Islet of Langerhans (tissue), 1 donor: ENCODE data around the gene MYL12B.
"Not testable (repeated sequence)": the region's sequence is repeated elsewhere in the genome, so short reads cannot be mapped to it uniquely, and the experiment has no call there.

Source experiments
- FAIRE-seq: peaks from one replicate; lab custom pipeline; 2011; peaks lifted over from hg19 to GRCh38; lab: Jason Lieb, UNC

Gene MYL12B

GRCh38 chr18:3261373-3262233, at the start of gene MYL12B:
MYL12B (plus strand) TSS chr18:3262133; CDS start chr18:3272899, 10,766 bp downstream.
- no peak for FAIRE-seq

DNA sequence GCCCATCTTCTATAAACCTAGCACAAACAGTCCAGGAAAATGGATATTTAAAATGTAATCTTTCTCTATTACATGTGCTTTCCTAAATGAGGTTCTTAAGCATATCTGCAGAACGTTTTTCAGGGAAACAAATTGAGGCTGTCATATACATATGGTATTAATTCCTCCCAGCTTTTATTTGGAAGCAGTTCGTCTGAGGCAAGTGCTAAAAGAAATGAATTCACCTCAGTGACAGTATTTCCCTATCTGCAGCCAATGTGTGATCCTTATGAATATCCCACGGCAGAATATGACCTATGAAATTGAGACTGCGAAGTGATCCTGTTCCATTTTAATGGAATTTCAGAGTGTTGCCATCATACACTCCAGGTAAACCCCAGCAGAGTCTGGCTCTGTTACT, 49.3 kb upstream of the MYL12B start:
- no peak for FAIRE-seq

DNA sequence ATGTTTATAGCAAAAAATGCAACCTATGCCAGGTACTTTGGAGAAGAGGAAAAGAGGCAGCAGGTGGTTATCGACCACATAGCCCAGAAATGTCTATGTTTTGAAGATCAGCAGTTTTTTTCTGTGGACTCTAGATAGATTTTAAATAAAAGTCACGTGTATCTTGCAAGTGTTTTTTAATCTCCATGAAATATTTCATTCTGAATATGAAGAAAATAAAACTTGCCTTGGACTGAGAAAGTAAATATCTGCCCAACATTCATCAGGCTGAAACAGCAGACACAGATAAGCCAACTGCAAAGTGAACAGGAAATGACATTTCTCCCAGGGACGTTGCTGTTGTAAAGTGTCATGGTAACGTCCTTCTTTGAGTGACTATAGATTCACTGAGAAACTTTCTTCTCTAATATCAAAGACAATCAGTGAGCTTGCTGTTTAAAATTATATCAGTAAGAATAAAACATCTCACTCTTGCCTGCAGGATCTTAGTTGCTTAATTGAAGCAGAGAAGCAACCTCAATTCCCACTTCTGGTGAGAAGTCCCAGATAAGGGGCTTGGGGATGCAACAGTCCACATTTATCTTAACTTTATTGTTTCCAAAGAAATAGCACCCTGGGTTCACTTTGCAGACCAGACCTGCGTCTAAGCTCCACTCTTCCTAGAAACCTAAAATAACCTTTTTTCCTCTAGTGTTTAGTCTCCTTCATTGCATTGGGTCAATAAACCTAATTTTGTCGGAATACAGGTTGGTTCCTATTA, 48.5 kb upstream of the MYL12B start:
- FAIRE-seq = peak; percentile 60

- no peak for FAIRE-seq
These were observed 46.9 kb upstream of the MYL12B start for GRCh38 chr18:3214855-3215637.

GRCh38 chr18:3216987-3217386, 44.9 kb upstream of the MYL12B start:
- FAIRE-seq = no peak

- FAIRE-seq = peak; percentile 96
These were observed 43.8 kb upstream of the MYL12B start for GRCh38 chr18:3217948-3218647.

- no peak for FAIRE-seq
These were observed 43.1 kb upstream of the MYL12B start for GRCh38 chr18:3218819-3219218.

GRCh38 chr18:3219241-3219630, 42.7 kb upstream of the MYL12B start:
- FAIRE-seq = no peak

GRCh38 chr18:3219631-3220335, 42.1 kb upstream of the MYL12B start, which contains the start of gene MYOM1:
MYOM1 (minus strand) TSS chr18:3219968; CDS start chr18:3215223, 4,745 bp downstream.
- FAIRE-seq = no peak

- FAIRE-seq = not testable (repeated sequence)
These were observed 41.1 kb upstream of the MYL12B start for GRCh38 chr18:3220868-3221267.

DNA sequence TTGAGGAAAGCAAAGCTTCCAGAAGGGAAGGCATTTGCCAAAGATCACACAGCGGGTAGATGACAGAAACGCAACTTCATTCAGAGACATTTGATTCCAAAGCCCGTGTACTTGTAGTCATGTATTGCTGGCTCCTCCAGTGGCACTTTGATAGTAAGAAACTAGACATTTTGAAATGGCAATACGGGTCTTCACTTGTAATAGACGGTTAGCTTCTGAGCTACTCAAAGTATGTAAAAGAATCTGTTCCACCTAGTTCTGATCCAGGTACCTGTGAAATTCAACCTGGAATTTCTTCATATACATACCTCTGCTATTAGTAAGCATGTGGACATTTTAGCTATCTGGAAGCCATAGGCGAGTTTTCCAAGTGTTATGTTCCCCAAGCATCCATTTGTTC, 40.4 kb upstream of the MYL12B start:
- no peak for FAIRE-seq

GRCh38 chr18:3223356-3223755, 38.6 kb upstream of the MYL12B start:
- peak; percentile 43 for FAIRE-seq

DNA sequence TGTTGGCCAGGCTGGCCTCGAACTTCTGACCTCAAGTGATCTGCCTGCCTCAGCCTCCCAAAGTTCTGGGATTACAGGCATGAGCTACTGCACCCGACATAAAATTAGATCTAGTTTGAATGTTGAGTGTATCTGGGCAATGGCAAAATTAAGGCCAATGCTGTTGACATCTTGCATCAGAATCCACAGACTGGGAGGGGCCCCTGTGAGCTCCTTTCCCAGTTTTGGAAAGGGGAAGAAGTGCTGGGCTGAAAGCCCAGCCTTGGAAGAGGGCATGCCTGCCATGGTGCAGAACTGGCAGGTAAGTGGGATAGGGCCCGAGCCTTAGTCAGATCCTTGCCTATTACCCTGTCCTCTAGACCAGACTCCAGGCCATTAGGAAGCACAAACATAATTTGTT, 37.7 kb upstream of the MYL12B start:
- no peak for FAIRE-seq

GRCh38 chr18:3225588-3225987, 36.3 kb upstream of the MYL12B start:
- no peak for FAIRE-seq

DNA sequence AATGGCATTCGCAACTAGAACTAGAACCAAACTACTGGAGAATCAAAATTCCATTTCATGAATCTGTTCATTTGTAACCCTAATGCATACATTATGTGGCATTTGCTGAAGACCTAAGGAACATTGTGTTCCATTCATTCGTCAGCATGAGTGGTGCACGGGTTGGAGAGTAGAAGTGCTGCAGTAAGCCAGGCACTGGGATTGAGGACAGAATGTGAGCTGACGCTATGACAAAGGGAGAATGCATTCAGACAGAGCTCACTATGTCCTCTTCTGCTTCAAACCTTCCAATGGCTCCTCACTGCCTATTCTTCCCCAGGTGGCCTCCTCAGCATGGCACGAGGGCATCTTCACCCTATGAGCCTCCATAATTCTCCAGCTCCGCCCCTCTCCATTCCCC, 35.9 kb upstream of the MYL12B start:
- no peak for FAIRE-seq

DNA sequence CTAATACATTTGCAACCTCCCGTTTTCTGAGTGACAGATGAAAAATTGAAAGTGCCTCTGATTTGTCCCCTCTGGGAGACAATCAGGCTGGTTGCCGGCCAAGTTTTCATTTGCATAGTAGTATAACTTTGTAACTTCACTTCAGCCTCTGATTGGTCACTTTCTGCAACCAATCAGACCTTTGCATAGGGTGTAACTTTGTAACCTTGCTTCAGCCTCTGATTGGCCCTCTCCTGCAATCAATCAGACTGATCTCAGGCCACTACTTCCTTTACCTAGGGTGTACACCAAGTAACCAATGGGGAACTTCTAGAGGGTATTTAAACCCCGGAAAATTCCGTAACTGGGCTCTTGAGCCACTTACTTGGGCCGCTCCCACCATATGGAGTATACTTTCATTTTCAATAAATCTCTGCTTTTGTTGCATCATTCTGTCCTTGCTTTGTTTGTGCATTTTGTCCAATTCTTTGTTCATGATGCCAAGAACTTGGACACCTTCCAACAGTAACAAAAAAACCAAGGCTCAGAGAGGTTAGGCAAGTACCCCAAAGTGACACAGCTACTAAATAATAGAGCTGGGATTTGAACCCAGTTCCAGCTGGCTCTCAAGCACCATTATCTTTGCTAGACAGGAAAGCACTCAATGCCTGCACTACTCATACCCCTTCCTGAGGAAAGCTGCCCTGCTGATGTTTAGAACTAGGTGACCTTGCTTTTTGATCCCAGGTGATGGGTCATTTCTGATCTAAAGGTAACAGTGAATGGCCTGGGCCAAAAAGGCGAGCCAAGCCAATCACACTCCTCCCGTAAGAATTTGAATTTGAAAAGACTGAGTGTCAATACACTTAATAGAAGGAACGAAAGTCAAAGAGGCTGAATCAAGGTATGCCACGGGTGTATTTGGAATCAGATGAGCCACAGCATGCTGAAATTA, 31.3 kb upstream of the MYL12B start:
- no peak for FAIRE-seq

DNA sequence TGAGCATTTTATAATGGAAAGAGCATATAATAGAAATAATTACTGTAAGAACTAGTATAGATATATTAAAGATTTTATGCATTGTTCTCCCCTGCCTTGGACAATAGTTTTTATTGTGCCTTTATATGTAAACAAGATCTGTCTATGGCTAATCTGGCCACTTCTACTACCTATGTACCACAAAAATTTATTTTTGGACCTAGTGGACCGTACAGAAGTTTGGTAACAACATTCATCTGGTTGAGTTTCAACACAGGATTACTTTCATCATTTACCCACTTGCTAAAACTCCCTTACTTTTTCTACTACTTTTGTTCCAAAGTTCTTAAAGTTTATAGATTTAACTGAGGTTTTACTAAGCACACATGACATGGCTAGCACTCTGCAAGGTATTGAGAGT, 28.9 kb upstream of the MYL12B start:
- no peak for FAIRE-seq

DNA sequence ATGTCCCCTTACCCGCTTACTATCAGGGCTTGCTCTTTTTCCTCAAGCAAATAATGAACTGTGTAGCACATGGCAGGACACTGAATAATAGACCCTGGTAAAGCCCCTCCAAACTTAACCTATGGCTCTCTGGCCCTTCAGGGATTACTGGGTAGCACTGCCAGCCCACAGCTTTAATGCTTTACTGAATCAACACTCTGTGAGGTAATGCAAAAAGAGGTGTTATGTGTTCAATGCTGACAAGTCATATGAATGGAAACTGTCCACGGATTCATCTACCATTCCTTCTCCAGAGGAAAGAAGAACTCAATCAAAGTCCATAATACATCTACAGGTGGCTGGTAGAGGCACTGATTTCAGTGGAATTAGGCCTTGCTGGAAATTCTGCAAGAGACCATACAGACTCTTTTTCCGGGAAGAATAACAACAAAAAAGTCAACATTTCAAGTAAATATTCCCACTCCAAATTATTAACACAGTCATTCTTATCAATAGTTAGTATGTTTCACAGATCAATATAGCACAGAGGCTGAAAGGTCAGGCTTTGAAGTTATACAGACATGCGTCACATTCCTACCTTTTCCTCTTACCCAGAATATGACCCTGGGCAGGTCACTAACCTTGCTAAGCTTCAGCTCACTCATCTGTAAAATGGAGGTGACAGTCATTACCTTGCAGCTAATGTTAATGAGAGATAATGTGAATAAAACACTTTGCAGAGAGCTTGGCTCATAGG, 28.3 kb upstream of the MYL12B start:
- no peak for FAIRE-seq

DNA sequence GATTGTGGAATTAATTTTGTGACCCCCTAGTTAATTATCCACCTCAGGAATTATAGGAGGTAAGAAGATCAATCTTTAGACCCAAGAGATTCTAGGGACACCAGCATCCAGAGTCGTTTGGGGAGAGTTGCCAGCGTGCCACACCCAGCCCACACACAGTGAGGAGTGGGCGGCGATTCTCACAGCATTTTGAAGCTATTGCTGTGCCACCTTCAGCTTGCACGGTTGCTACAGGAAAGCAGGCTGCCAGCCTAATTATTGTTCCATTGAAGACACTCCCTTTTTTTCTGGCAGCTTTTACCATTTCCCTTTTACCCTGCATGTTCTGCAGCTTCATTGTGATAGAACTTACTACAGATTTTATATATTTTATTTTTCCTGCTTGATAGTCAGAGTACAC, 27.5 kb upstream of the MYL12B start:
- no peak for FAIRE-seq
